ENCODE data around the gene EIF6.
"Not testable (repeated sequence)": the region's sequence is repeated elsewhere in the genome, so short reads cannot be mapped to it uniquely, and the experiment has no call there.

The EIF6 gene

DNA sequence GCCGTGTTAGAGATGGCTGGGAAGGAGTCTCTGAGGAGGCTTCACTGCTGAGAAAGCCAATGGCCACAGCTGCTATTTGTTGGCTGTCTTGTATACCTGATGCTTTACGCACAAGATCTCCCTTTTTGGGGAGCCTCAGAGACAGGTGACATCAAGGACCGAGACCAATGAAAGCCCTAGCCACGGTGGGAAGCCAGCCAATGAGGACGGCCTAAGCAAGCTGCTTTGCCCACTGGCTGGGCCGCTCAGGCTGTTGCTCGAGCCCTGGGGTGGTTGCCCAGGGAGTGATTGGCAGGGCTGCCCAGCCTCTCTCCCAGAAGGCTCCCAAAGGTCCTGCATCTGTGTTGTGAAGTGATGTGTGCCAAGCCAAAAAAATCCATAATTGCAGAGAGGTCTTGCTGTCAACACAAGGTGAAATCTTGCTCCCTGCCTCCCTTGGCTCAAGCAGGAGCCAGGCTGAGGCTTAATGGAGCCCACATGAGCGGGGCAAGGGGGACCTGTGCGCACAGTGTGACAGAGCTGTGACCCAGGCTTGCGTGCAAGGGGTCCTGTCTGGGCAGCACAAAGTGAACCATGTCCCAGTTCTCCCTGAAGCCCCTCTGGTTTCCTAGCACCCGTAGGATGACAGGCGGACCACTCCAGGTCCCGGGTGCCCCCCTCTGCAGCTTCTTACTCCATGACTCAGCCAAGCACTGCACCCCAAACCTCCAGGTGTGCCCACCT, 11.0 kb downstream of the EIF6 start:
- H3K9ac ChIP-seq (ENCODE audit: low read depth, low read length): no peak overlapping the region
- peaks cover 40% of the 10 kb centered on the region for H3K36me3 ChIP-seq (ENCODE audit: insufficient read depth, low read length)
- H3K4me1 ChIP-seq (ENCODE audit: control insufficient read depth, insufficient read depth, low read length): peaks cover 21% of the 10 kb centered on the region
- H3K9me3 ChIP-seq (replicated peaks; ENCODE audit: low read length): no peaks in the 10 kb centered on the region
- no peak overlapping the region for H3K4me3 ChIP-seq (ENCODE audit: low read length)
- H3K27me3 ChIP-seq (ENCODE audit: control insufficient read depth, insufficient read depth, low read length): no peaks in the 10 kb centered on the region
- H3K4me2 ChIP-seq (ENCODE audit: low read length): no peak overlapping the region

- Histone ChIP-seq H3K9me3 (replicated peaks; ENCODE audit: low read length) (no peaks in the 10 kb centered on the region), H3K4me2 (ENCODE audit: low read length) (no peak overlapping the region), H3K9ac (ENCODE audit: low read depth, low read length) (no peak overlapping the region), H3K27me3 (ENCODE audit: control insufficient read depth, insufficient read depth, low read length) (no peaks in the 10 kb centered on the region), H3K4me1 (ENCODE audit: control insufficient read depth, insufficient read depth, low read length) (peaks cover 12% of the 10 kb centered on the region), H3K36me3 (ENCODE audit: insufficient read depth, low read length) (peaks cover 30% of the 10 kb centered on the region), H3K4me3 (ENCODE audit: low read length) (no peak overlapping the region)
These were observed 12.7 kb downstream of the EIF6 start for GRCh38 chr20:35271904-35272303.

DNA sequence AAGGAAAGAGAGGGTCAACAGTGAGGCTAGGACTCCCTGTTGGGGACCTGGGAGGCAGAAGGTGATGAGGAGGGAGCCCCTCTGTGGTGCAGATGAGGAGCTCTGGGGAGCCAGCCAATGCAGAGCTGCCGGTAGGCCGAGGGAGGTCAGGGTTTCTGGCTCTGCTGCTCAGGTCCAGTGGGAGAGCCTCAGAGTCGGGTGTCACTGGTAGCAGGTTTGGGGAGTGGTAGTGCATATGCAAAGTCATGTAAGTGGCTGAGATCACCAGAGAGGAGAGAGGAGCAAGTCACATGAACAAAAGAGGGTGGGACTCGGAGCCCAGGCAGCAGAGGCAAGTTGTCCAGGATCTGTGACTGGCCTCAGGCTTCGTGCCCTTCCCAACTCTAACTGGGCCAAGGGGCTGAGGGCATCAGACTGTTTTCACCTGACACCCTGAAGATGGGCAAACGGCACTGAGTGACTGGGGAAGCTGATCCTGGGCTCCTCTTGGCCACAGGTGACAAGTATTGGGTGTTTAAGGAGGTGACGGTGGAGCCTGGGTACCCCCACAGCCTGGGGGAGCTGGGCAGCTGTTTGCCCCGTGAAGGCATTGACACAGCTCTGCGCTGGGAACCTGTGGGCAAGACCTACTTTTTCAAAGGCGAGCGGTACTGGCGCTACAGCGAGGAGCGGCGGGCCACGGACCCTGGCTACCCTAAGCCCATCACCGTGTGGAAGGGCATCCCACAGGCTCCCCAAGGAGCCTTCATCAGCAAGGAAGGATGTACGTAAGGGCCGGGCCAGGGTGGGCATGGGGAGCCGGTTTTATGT, 13.3 kb downstream of the EIF6 start:
- H3K4me2 ChIP-seq (ENCODE audit: low read length): no peak overlapping the region
- peaks cover 6% of the 10 kb centered on the region for H3K4me1 ChIP-seq (ENCODE audit: control insufficient read depth, insufficient read depth, low read length)
- no peak overlapping the region for H3K9ac ChIP-seq (ENCODE audit: low read depth, low read length)
- H3K36me3 ChIP-seq (ENCODE audit: insufficient read depth, low read length): peaks cover 24% of the 10 kb centered on the region
- no peaks in the 10 kb centered on the region for H3K9me3 ChIP-seq (replicated peaks; ENCODE audit: low read length)
- no peaks in the 10 kb centered on the region for H3K27me3 ChIP-seq (ENCODE audit: control insufficient read depth, insufficient read depth, low read length)
- no peak overlapping the region for H3K4me3 ChIP-seq (ENCODE audit: low read length)

GRCh38 chr20:35270021-35270902, 14.3 kb downstream of the EIF6 start:
- H3K36me3 ChIP-seq (ENCODE audit: insufficient read depth, low read length): peaks cover 14% of the 10 kb centered on the region

GRCh38 chr20:35269055-35269781, 15.4 kb downstream of the EIF6 start:
- H3K9ac ChIP-seq (ENCODE audit: low read depth, low read length): no peak overlapping the region
- H3K4me2 ChIP-seq (ENCODE audit: low read length): no peak overlapping the region
- H3K9me3 ChIP-seq (replicated peaks; ENCODE audit: low read length): no peaks in the 10 kb centered on the region
- no peaks in the 10 kb centered on the region for H3K27me3 ChIP-seq (ENCODE audit: control insufficient read depth, insufficient read depth, low read length)
- no peaks in the 10 kb centered on the region for H3K4me1 ChIP-seq (ENCODE audit: control insufficient read depth, insufficient read depth, low read length)
- H3K36me3 ChIP-seq (ENCODE audit: insufficient read depth, low read length): peaks cover 7% of the 10 kb centered on the region
- H3K4me3 ChIP-seq (ENCODE audit: low read length): no peak overlapping the region

More at GRCh38 chr20:35270021-35270902, 14.3 kb downstream of the EIF6 start:
- Histone ChIP-seq H3K4me2 (ENCODE audit: low read length) (no peak overlapping the region), H3K4me3 (ENCODE audit: low read length) (no peak overlapping the region), H3K9ac (ENCODE audit: low read depth, low read length) (no peak overlapping the region), H3K4me1 (ENCODE audit: control insufficient read depth, insufficient read depth, low read length) (no peaks in the 10 kb centered on the region), H3K27me3 (ENCODE audit: control insufficient read depth, insufficient read depth, low read length) (no peaks in the 10 kb centered on the region), H3K9me3 (replicated peaks; ENCODE audit: low read length) (no peaks in the 10 kb centered on the region)

DNA sequence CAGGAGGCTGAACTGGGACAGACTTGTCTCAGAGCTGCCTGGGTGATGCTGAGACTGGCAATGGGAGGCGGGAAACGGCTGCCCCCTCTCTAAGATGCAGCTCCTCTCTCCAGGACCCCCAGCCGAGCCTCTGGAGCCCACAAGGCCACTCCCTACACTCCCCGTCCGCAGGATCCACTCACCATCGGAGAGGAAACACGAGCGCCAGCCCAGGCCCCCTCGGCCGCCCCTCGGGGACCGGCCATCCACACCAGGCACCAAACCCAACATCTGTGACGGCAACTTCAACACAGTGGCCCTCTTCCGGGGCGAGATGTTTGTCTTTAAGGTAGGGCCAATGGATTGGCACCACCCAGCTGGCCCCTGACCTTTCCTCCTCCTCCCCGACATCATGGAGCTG, 17.5 kb downstream of the EIF6 start:
- Histone ChIP-seq H3K4me2 (ENCODE audit: low read length) (no peak overlapping the region), H3K9ac (ENCODE audit: low read depth, low read length) (no peak overlapping the region), H3K4me1 (ENCODE audit: control insufficient read depth, insufficient read depth, low read length) (peaks cover 12% of the 10 kb centered on the region), H3K36me3 (ENCODE audit: insufficient read depth, low read length) (no peaks in the 10 kb centered on the region), H3K4me3 (ENCODE audit: low read length) (no peak overlapping the region), H3K9me3 (replicated peaks; ENCODE audit: low read length) (no peaks in the 10 kb centered on the region), H3K27me3 (ENCODE audit: control insufficient read depth, insufficient read depth, low read length) (no peaks in the 10 kb centered on the region)

- H3K9ac ChIP-seq (ENCODE audit: low read depth, low read length): no peak overlapping the region
- no peaks in the 10 kb centered on the region for H3K36me3 ChIP-seq (ENCODE audit: insufficient read depth, low read length)
- H3K9me3 ChIP-seq (replicated peaks; ENCODE audit: low read length): no peaks in the 10 kb centered on the region
- H3K4me3 ChIP-seq (ENCODE audit: low read length): no peak overlapping the region
- H3K4me1 ChIP-seq (ENCODE audit: control insufficient read depth, insufficient read depth, low read length): peaks cover 12% of the 10 kb centered on the region
- H3K4me2 ChIP-seq (ENCODE audit: low read length): no peak overlapping the region
- H3K27me3 ChIP-seq (ENCODE audit: control insufficient read depth, insufficient read depth, low read length): no peaks in the 10 kb centered on the region
These were observed 19.8 kb downstream of the EIF6 start for GRCh38 chr20:35264755-35265154.

GRCh38 chr20:35263532-35264341, 20.8 kb downstream of the EIF6 start:
- H3K27me3 ChIP-seq (ENCODE audit: control insufficient read depth, insufficient read depth, low read length): no peaks in the 10 kb centered on the region
- H3K4me1 ChIP-seq (ENCODE audit: control insufficient read depth, insufficient read depth, low read length): peaks cover 12% of the 10 kb centered on the region
- no peak overlapping the region for H3K4me3 ChIP-seq (ENCODE audit: low read length)
- no peaks in the 10 kb centered on the region for H3K9me3 ChIP-seq (replicated peaks; ENCODE audit: low read length)
- peak overlapping the region; percentile 26 for H3K4me2 ChIP-seq (ENCODE audit: low read length)
- no peaks in the 10 kb centered on the region for H3K36me3 ChIP-seq (ENCODE audit: insufficient read depth, low read length)
- H3K9ac ChIP-seq (ENCODE audit: low read depth, low read length): no peak overlapping the region

DNA sequence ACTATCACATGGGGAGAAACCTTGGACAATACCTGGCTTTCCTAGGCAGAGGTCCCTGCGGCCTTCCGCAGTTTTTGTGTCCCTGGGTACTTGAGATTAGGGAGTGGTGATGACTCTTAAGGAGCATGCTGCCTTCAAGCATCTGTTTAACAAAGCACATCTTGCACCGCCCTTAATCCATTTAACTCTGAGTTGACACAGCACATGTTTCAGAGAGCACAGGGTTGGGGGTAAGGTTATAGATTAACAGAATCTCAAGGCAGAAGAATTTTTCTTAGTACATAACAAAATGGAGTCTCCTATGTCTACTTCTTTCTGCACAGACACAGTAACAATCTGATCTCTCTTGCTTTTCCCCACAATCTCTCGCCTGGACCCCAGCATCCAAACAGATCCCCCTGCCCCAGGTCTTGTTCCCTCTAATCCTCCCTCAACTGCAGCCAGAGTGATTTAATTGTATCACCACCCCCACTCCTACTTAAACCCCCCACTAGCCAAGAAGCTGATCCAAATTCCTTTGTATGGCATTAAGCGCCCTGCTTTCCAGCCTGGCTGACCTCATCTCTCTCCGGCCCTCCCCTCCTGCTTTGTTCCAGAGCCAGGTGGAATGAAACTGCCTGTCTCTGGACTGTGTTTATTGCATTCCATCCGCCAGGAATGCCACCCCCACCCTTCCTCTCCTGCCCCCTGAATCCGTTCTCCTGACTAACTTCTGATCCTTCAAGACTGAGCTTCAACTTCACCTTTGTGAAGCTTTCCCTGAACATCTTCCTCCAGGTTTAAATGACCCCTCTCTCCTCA, 21.6 kb downstream of the EIF6 start:
- H3K27me3 ChIP-seq (ENCODE audit: control insufficient read depth, insufficient read depth, low read length); H3K9ac ChIP-seq (ENCODE audit: low read depth, low read length); H3K36me3 ChIP-seq (ENCODE audit: insufficient read depth, low read length); H3K9me3 ChIP-seq (replicated peaks; ENCODE audit: low read length); H3K4me3 ChIP-seq (ENCODE audit: low read length): not testable (repeated sequence)
- Histone ChIP-seq H3K4me2 (ENCODE audit: low read length) (peak overlapping the region; percentile 26), H3K4me1 (ENCODE audit: control insufficient read depth, insufficient read depth, low read length) (peaks cover 12% of the 10 kb centered on the region)

GRCh38 chr20:35262321-35262720, 22.3 kb downstream of the EIF6 start:
- not testable (repeated sequence) for H3K9me3 ChIP-seq (replicated peaks; ENCODE audit: low read length); H3K4me3 ChIP-seq (ENCODE audit: low read length); H3K9ac ChIP-seq (ENCODE audit: low read depth, low read length); H3K4me2 ChIP-seq (ENCODE audit: low read length); H3K27me3 ChIP-seq (ENCODE audit: control insufficient read depth, insufficient read depth, low read length); H3K36me3 ChIP-seq (ENCODE audit: insufficient read depth, low read length)
- H3K4me1 ChIP-seq (ENCODE audit: control insufficient read depth, insufficient read depth, low read length): peaks cover 12% of the 10 kb centered on the region

Measured in skeletal muscle satellite cell (primary cell).